Inferior parietal cortex (tissue), 1 donor: ENCODE results near the gene LSM12.
A peak's percentile ranks its signal among the peaks of the same experiment; 100 is the strongest.
"Not testable (repeated sequence)": the region's sequence is repeated elsewhere in the genome, so short reads cannot be mapped to it uniquely, and the experiment has no call there.

Source experiments
- DNase-seq: peaks from one replicate; pipeline ENCODE4 v3.0.0-alpha.2; 2016; ENCODE audit errors: extremely low spot score

Gene LSM12

GRCh38 chr17:44044071-44044470 lies 22.4 kb downstream of the LSM12 start:
- DNase-seq = peak; percentile 37

- no peak for DNase-seq
Measured at GRCh38 chr17:44043272-44043696, 23.2 kb downstream of the LSM12 start.

GRCh38 chr17:44039829-44040635 lies 26.4 kb downstream of the LSM12 start:
- no peak for DNase-seq

- peak; percentile 27 for DNase-seq
Measured at GRCh38 chr17:44038604-44039011, 27.9 kb downstream of the LSM12 start.

- DNase-seq = no peak
Measured at GRCh38 chr17:44037471-44037870, 29.0 kb downstream of the LSM12 start.

GRCh38 chr17:44034688-44035087 lies 31.8 kb downstream of the LSM12 start:
- not testable (repeated sequence) for DNase-seq

- no peak for DNase-seq
Measured at GRCh38 chr17:44033861-44034408, 32.5 kb downstream of the LSM12 start.

GRCh38 chr17:44030482-44030881 lies 36.0 kb downstream of the LSM12 start:
- no peak for DNase-seq

GRCh38 chr17:44029736-44030135 lies 36.7 kb downstream of the LSM12 start:
- DNase-seq = no peak

GRCh38 chr17:44024853-44025252 lies 41.6 kb downstream of the LSM12 start:
- no peak for DNase-seq

- no peak for DNase-seq
Measured at GRCh38 chr17:44024271-44024663, 42.2 kb downstream of the LSM12 start.

GRCh38 chr17:44023545-44024270 lies 42.8 kb downstream of the LSM12 start:
- no peak for DNase-seq

GRCh38 chr17:44022246-44022645 lies 44.2 kb downstream of the LSM12 start:
- no peak for DNase-seq

- DNase-seq = not testable (repeated sequence)
Measured at GRCh38 chr17:44021227-44021626, 45.2 kb downstream of the LSM12 start.

GRCh38 chr17:44014437-44015172 lies 51.9 kb downstream of the LSM12 start, which contains the start of gene TMEM101:
TMEM101 (minus strand) TSS chr17:44014963; CDS start chr17:44014952, 11 bp downstream.
- peak; percentile 95 for DNase-seq

GRCh38 chr17:44014133-44014436 lies 52.4 kb downstream of the LSM12 start:
- DNase-seq = no peak

GRCh38 chr17:44012874-44013273 lies 53.6 kb downstream of the LSM12 start:
- no peak for DNase-seq

GRCh38 chr17:44012391-44012790 lies 54.1 kb downstream of the LSM12 start:
- DNase-seq = no peak

- no peak for DNase-seq
Measured at GRCh38 chr17:44011876-44012275, 54.6 kb downstream of the LSM12 start.

- DNase-seq = no peak
Measured at GRCh38 chr17:44010966-44011647, 55.4 kb downstream of the LSM12 start.

GRCh38 chr17:44008205-44008909 lies 58.1 kb downstream of the LSM12 start:
- DNase-seq = no peak
